RKO (cell line): ENCODE data around the gene ATP8A2.

Experiments used
- DNase-seq: peaks from one replicate; pipeline ENCODE4 v3.0.0-alpha.2; 2016; ENCODE audit warnings: low spot score

The ATP8A2 gene

DNA sequence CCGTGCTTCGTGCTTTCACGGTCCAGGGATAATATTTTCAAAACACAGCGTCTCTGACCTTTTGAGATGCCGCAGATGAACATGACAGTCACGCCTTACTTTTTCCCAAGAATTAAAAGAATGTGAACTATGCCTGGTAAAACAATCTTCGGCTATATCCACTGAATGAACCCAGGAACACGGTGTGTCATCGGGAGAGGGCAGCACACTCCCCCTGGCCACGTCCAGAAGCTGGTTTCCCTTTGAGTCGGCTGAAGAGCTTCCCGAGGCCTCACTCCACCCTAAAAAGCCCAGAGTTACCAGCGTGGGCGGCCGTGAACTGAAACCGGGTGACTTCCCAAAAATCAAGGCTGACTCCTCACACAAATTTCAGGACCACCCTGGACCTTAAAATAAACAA lies 702.9 kb downstream of the ATP8A2 start:
- no peak for DNase-seq
